HG03196 (cell line): ENCODE data around the gene SFPQ.
"Not testable (repeated sequence)": the region's sequence is repeated elsewhere in the genome, so short reads cannot be mapped to it uniquely, and the experiment has no call there.

Experiments
- ATAC-seq: cut with Tn5 transposase; IDR thresholded peaks from one replicate; pipeline ENCODE4 v1.9.1; 2021; ENCODE audit not compliant: unreplicated experiment

The SFPQ gene

DNA sequence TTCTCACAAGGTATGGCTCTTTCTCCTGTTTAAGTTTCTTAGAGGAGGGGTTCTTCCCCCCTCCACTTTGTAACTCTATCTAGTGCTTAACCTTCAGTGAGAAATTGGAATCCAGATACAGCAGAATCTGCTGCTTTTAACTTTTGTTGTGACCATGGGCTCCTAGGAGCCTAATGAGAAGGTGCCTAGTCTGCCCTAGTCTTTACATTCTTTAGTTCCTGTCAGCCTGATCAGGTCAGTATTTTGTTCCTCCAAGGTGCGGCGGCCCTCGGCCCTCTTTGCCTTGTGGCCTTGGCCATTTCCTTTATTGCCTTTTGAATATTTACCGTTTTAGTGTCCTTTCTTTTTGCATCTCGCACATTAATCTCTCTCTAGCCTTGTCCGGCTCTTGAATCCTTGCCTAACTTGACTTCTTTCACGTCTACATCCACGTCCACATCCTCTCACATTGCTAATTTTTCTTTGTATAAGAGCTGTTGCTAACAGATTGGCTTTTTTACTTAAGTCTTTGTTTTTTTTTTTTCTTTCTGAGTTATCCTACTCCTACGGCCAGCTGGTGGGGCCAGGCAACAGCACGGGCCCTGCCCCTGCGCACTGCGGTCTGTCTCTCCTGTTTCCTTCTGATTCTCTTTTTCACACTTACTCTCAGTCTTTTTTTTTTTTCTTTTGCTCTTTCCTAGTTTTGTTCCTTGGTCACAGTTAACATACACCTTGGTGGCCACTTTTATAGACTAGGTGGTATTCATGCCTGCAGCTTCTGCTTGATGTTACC is 49.0 kb downstream of the SFPQ start:
- ATAC-seq: no peak

DNA sequence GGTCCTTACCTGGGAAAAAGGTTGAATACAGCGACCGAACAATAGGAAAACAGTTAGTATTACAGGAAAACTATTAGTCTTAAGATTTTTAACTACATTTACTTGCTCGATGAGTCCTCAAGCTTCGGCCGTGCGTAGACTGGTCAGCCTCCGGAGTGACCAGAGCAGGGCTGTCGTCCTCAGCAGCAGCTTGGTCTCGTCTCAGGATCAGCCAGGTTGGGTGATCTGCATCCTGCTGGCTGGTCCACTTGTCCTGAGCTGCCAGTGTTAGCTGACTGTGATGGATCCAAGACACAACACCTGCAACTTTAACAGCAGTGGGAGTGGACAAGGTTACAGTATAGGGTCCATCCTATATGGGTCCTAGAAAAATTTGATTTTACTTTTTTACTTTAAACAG is 50.2 kb downstream of the SFPQ start:
- ATAC-seq: not testable (repeated sequence)

DNA sequence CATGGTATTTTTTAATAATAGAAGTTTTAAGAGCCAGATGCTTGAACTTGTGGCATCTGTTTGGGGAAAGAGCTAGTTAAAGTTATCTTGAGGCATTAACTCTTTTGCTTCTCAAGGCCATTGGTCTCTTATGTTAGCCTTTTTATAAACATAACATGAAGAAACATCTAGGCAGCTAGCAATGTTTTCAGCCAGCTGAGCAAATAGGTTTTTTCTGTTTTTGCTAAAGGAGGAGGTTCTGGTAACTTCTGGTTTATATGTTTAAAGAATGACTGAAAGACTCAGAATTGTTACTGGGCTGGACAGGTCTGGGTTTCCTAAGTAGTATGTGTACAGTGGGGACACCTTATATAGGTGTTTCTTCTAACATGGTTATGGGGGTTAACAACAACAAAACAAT is 50.7 kb downstream of the SFPQ start:
- ATAC-seq: not testable (repeated sequence)

DNA sequence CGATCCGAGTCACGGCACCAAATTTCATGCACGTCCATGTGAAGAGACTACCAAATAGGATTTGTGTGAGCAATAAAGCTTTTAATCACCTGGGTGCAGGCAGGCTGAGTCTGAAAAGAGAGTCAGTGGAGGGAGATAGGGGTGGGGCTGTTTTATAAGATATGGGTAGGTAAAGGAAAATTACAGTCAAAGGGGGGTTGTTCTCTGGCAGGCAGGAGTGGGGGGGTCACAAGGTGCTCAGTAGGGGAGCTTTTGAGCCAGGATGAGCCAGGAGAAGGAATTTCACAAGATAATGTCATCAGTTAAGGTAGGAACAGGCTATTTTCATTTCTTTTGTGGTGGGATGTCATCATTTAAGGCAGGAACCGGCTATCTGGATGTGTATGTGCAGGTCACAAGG is 55.4 kb downstream of the SFPQ start:
- not testable (repeated sequence) for ATAC-seq

DNA sequence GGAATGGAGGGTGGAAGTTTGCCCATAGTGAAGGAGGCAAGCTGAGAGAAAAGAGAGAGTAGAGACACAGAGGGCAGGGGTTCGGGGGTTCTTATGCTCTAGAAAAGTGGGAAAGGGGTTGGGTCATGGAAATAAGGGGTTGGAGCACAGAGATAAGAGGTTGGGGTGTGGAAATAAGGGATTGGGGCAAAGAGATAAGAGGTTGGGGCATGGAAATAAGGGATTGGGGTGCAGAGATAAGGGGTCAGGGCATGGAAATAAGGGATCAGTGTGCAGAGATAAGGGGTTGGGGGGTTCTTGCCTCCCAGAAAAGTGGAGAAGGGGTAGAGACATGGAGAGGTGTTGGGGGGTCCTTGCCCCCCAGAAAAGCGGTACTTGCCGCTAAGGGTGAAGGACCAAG is 56.2 kb downstream of the SFPQ start:
- no peak for ATAC-seq
